Upper lobe of right lung (tissue), 1 donor: ENCODE measurements around the gene PHKB. TPM values are rescaled to one million over a fixed set of nuclear protein-coding genes. Genes with fewer than 3 reads are reported as not detected.
A peak's percentile ranks its signal among the peaks of the same experiment; 100 is the strongest.
"Not testable (repeated sequence)": the region's sequence is repeated elsewhere in the genome, so short reads cannot be mapped to it uniquely, and the experiment has no call there.

Experiments
- ATAC-seq: fragments of 200-7000 bp; cut with Tn5 transposase; one replicate; pipeline ENCODE4 v1.9.1; 2020; ENCODE audit warnings: mild to moderate bottlenecking, moderate library complexity
- DNase-seq: peaks from one replicate; pipeline ENCODE4 v3.0.0-alpha.2; 2020
- H3K27ac ChIP-seq: fragments of 200-600 bp; one replicate; pipeline ENCODE4 v1.8.0; 2022
- H3K27me3 ChIP-seq: fragments of 200-600 bp; one replicate; pipeline ENCODE4 v1.8.0; 2022; ENCODE audit warnings: mild to moderate bottlenecking
- H3K36me3 ChIP-seq: fragments of 200-600 bp; one replicate; pipeline ENCODE4 v1.8.0; 2022
- H3K4me1 ChIP-seq: fragments of 200-600 bp; one replicate; pipeline ENCODE4 v1.8.0; 2022
- H3K4me3 ChIP-seq: fragments of 200-600 bp; one replicate; pipeline ENCODE4 v1.8.0; 2022; ENCODE audit warnings: mild to moderate bottlenecking
- H3K9me3 ChIP-seq: fragments of 200-600 bp; one replicate; pipeline ENCODE4 v1.8.0; 2022
- intact Hi-C: fragments of 100-400 bp; cut with DNase I; formaldehyde crosslinking; loops from one replicate; pipeline ENCODE4 v1.11.0; 2022
- total RNA-seq: library from RNA; stranded (reverse); fragmentation: NEBNext Ultra II Directional; extraction: Animal tissue kit (Norgen Biotek cat#: 25700); gene quantifications from one replicate; pipeline ENCODE4 v1.2.1, GENCODE V29; 2021
- TF ChIP-seq, protein P1 (sequence below): fragments of 200-600 bp; IDR thresholded peaks from one replicate; pipeline ENCODE4 v1.8.0; 2022; ENCODE audit warnings: antibody characterized with exemption
- donor health status: DM: no; HTN: yes; CAD: no; lungs with severe emphysema.

The PHKB gene
- total RNA-seq, 1 donor from 2014 or later, result 91.8 TPM

DNA sequence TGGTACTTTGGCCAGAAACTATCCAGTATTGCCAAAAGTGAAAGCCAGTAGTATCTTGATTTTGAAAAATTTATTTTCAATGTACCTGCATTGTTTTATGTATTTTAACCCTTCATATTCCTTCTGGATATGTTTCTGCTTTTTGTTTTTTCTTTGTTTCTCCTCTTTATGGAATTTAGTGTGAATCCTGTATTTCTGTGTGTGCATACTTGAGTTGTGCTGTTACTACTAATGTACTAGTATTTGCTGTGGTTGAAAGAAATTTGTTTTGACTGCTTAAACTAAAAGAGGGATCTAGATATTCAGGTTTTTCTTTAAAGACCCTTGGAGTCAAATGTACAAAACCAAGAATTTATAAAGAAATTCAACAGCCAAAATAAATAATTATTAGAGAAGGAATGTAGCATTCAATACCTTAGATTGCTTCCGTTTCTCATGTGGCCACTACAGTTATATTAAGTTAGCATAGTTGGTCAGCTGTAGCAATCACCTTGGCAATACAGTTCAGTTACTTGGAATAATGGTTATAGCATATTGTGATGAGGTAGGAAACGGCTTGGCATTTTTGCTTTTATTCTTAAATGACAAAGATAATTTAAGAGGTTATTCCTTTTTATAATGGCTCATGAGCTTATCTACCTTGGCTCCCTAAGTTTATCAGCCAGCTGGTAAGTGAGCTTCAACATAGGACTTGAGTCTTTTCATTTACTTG is 4.9 kb downstream of the PHKB start:
- TF ChIP-seq, protein P1, sequence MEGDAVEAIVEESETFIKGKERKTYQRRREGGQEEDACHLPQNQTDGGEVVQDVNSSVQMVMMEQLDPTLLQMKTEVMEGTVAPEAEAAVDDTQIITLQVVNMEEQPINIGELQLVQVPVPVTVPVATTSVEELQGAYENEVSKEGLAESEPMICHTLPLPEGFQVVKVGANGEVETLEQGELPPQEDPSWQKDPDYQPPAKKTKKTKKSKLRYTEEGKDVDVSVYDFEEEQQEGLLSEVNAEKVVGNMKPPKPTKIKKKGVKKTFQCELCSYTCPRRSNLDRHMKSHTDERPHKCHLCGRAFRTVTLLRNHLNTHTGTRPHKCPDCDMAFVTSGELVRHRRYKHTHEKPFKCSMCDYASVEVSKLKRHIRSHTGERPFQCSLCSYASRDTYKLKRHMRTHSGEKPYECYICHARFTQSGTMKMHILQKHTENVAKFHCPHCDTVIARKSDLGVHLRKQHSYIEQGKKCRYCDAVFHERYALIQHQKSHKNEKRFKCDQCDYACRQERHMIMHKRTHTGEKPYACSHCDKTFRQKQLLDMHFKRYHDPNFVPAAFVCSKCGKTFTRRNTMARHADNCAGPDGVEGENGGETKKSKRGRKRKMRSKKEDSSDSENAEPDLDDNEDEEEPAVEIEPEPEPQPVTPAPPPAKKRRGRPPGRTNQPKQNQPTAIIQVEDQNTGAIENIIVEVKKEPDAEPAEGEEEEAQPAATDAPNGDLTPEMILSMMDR, result no peak
- no peak overlapping the region for H3K4me3 ChIP-seq
- H3K36me3 ChIP-seq, result peaks cover 9% of the 10 kb centered on the region
- no peak overlapping the region for H3K27ac ChIP-seq
- H3K4me1 ChIP-seq, result peaks cover 33% of the 10 kb centered on the region
- ATAC-seq (no peak), DNase-seq (no peak)
- intact Hi-C loops, result no loop called here
- no peaks in the 10 kb centered on the region for H3K9me3 ChIP-seq
- H3K27me3 ChIP-seq, result no peaks in the 10 kb centered on the region

DNA sequence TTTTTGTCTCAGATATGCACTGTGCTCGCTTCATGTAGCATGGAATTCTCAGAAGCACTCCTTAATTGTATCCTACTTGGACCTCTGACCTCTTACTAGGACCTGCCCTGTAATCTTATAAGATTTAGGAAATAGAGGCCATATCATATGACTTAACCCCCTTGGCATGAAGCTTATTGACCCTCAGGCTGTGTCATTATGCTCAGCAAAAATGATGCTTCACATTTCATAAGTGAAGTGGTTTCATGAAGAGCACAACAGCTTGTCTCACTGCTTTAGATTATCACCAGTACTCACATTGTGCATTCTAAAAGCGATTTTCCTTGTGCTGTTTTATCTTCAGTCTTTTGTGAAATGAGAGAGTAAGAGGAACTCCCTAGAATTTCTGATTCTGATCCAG is 6.4 kb downstream of the PHKB start:
- Histone ChIP-seq H3K36me3 (peaks cover 9% of the 10 kb centered on the region), H3K4me3 (no peak overlapping the region), H3K27me3 (no peaks in the 10 kb centered on the region), H3K27ac (no peak overlapping the region), H3K9me3 (no peaks in the 10 kb centered on the region), H3K4me1 (peaks cover 30% of the 10 kb centered on the region)
- DNase-seq (no peak), ATAC-seq (no peak)
- intact Hi-C loops, result no loop called here
- TF ChIP-seq, protein P1, result no peak

DNA sequence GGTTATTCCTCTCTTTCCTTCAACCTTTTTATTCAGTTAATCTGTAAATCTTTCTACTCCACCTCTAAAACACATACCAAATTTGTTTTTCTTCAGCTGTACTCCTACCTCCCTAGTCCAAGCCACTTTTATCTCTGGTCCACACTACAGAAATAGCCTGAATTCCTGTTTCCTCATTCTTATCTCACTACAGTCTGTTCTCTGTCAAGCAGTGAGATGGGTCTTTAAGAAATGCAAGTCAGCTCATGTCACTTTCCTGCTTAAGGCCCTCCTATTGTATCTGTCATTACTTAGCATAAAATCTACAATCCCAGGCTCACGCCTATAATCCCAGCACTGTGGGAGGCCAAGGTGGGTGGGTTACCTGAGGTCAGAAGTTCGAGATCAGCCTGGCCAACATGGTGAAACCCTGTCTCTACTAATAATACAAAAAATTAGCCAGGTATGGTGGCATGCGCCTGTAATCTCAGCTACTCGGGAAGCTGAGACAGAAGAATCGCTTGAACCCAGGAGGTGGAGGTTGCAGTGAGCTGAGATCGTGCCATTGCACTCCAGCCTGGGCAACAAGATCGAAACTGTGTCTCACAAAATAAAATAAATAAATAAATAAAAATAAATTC is 7.0 kb downstream of the PHKB start:
- H3K27ac ChIP-seq, H3K36me3 ChIP-seq, DNase-seq, H3K4me3 ChIP-seq, ATAC-seq, intact Hi-C loops, H3K9me3 ChIP-seq, H3K27me3 ChIP-seq: not testable (repeated sequence)
- peaks cover 23% of the 10 kb centered on the region for H3K4me1 ChIP-seq

DNA sequence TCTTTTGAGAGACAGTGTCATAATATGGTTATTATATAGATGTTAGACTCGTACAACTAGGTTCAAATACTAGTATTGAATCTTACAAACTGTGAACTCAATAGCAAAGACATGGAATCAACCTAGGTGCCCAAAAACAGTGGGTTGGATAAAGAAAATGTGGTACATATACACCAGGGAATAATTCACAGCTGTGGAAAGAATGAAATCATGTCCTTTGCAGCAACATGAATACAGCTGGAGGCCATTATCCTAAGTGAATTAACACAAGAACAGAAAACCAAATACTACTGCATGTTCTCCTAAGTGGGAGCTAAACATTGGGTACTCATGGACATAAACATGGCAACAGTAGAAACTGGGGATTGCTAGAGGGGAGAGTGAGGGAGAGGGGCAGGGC is 8.1 kb downstream of the PHKB start:
- no peaks in the 10 kb centered on the region for H3K9me3 ChIP-seq
- intact Hi-C loops, result no loop called here
- no peak overlapping the region for H3K4me3 ChIP-seq
- H3K4me1 ChIP-seq, result peaks cover 16% of the 10 kb centered on the region
- peaks cover 5% of the 10 kb centered on the region for H3K36me3 ChIP-seq
- TF ChIP-seq, protein P1, result no peak
- DNase-seq (no peak), ATAC-seq (no peak)
- no peak overlapping the region for H3K27ac ChIP-seq
- H3K27me3 ChIP-seq, result no peaks in the 10 kb centered on the region

DNA sequence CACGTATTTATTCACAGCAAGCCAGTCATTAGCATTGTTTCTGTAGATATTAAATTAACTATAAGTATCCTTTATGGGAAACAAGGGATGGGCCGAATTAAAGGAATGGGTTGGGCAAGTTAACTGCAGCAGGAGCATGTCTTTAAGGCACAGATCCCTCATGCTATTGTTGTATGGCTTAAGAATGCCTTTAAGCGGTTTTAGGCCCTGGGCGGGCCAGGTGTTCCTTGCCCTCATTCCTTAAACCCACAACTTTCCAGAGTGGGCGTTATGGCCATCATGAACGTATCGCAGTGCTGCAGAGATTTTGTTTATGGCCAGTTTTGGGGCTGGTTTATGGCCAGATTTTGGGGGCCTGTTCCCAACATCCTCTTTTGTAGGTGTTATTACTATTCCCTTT is 9.1 kb downstream of the PHKB start:
- ATAC-seq (no peak), DNase-seq (no peak)
- Histone ChIP-seq H3K4me1 (peaks cover 6% of the 10 kb centered on the region), H3K27ac (no peak overlapping the region), H3K36me3 (no peaks in the 10 kb centered on the region), H3K27me3 (no peaks in the 10 kb centered on the region), H3K4me3 (no peak overlapping the region), H3K9me3 (no peaks in the 10 kb centered on the region)
- intact Hi-C loops, result no loop called here
- TF ChIP-seq, protein P1, result no peak

DNA sequence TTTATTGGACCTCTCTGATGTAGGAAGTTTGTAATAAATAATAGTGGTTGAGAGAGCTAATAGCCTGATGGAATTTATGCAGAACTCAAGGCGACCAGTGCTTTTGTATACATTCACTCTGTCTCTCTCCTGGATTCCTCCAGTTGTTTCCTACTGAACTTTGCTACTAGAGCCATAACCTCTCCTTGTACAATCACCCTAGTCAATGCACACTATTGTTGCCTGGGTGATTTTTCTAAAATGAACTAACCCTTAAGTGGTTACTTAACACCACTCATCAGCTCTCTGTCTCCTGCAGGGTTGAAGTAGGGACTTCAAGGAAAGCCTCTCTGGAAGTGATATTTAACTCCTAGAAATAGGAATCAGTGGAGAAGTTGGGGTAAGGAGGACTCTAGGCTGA is 9.7 kb downstream of the PHKB start:
- peak; percentile 69 for ATAC-seq
- TF ChIP-seq, protein P1, result no peak
- Histone ChIP-seq H3K27me3 (no peaks in the 10 kb centered on the region), H3K9me3 (no peaks in the 10 kb centered on the region), H3K4me1 (peaks cover 6% of the 10 kb centered on the region), H3K4me3 (no peak overlapping the region), H3K36me3 (no peaks in the 10 kb centered on the region), H3K27ac (no peak overlapping the region)
- intact Hi-C loops, result no loop called here
- no peak for DNase-seq

DNA sequence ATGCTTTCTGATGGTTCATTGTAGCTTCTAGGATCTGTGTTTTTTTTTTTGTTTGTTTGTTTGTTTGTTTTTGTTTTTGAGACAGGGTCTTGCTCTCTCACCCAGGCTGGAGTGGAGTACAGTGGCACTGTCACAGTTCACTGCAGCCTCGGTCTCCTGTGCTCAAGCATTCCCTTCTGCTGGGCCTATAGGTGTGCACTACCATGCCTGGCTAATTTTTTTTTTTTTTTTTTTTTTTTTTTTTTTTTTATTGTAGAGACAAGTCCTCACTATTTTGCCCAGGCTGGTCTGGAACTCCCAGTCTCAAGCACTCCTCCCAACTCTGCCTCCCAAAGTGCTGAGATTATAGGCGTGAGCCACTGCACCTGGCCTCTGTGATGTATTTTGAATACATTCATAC is 11.9 kb downstream of the PHKB start:
- intact Hi-C loops, H3K36me3 ChIP-seq, H3K9me3 ChIP-seq, ATAC-seq, H3K4me1 ChIP-seq, H3K27ac ChIP-seq, H3K27me3 ChIP-seq, H3K4me3 ChIP-seq, DNase-seq: not testable (repeated sequence)
